Subcutaneous abdominal adipose tissue (tissue), 5 donors: ENCODE data around the gene TFAP2E.
A peak's percentile ranks its signal among the peaks of the same experiment; 100 is the strongest.

Experiments
- H3K27ac ChIP-seq: one replicate; pipeline ENCODE4 v1.7.0; 2013; ENCODE audit warnings: low read depth, mild to moderate bottlenecking, inconsistent platforms, low read length, moderate library complexity
- H3K27me3 ChIP-seq, 5 donors: one replicate each; pipeline ENCODE4 v1.7.0; 2013; ENCODE audit warnings: low read length in 5 of 5, inconsistent platforms in 1 of 5; ENCODE audit not compliant: control insufficient read depth in 5 of 5, insufficient read depth in 4 of 5
- H3K36me3 ChIP-seq, 5 donors: one replicate each; pipeline ENCODE4 v1.7.0; 2013; ENCODE audit warnings: low read length in 5 of 5; ENCODE audit not compliant: control insufficient read depth in 5 of 5, insufficient read depth in 5 of 5
- H3K4me1 ChIP-seq, 5 donors: one replicate each; pipeline ENCODE4 v1.7.0; 2013; ENCODE audit warnings: low read length in 5 of 5, mild to moderate bottlenecking in 3 of 5, moderate library complexity in 1 of 5; ENCODE audit not compliant: control insufficient read depth in 5 of 5, insufficient read depth in 5 of 5
- H3K4me3 ChIP-seq, 5 donors: one replicate each; pipeline ENCODE4 v1.7.0; 2013; ENCODE audit warnings: low read length in 5 of 5, low read depth in 1 of 5
- H3K9ac ChIP-seq, 5 donors: one replicate each; pipeline ENCODE4 v1.7.0; 2013; ENCODE audit warnings: low read length in 5 of 5, mild to moderate bottlenecking in 4 of 5, moderate library complexity in 3 of 5
- H3K9me3 ChIP-seq, 5 donors: one replicate each; pipeline ENCODE4 v1.7.0; 2013; ENCODE audit warnings: low read length in 5 of 5; ENCODE audit not compliant: control insufficient read depth in 5 of 5
- donor health status: healthy.
- donor health status: healthy.
- donor health status: healthy.
- donor health status: healthy.
- donor health status: healthy.

Gene TFAP2E

GRCh38 chr1:35573198-35574124, at the start of gene TFAP2E:
Gene TFAP2E, plus strand, starts transcription at chr1:35573314. Its CDS starts 264 bp downstream, at chr1:35573578.
- Histone ChIP-seq H3K4me3 (peak within 1 kb of the TSS in 4 of 5 donors; percentile 55 to 65 (median 60)), H3K9me3 (no peaks in the 10 kb centered on the region), H3K27ac (no peak within 1 kb of the TSS), H3K36me3 (no peaks in the 10 kb centered on the region), H3K4me1 (peaks cover 0 to 41% (median 31%) of the 10 kb centered on the region in 5 donors), H3K27me3 (peaks cover 11 to 68% (median 26%) of the 10 kb centered on the region in 5 donors), H3K9ac (peak within 1 kb of the TSS in 1 of 5 donors; percentile 43)

- Histone ChIP-seq H3K4me1 (no peaks in the 10 kb centered on the region), H3K4me3 (no peak overlapping the region), H3K27me3 (no peaks in the 10 kb centered on the region), H3K36me3 (no peaks in the 10 kb centered on the region), H3K9ac (no peak overlapping the region), H3K9me3 (no peaks in the 10 kb centered on the region), H3K27ac (no peak overlapping the region)
These were observed 49.0 kb upstream of the TFAP2E start for GRCh38 chr1:35524106-35524505.

GRCh38 chr1:35530168-35530567, 42.9 kb upstream of the TFAP2E start:
- Histone ChIP-seq H3K9me3 (peaks cover 0 to 5% (median 0%) of the 10 kb centered on the region in 5 donors), H3K27ac (no peak overlapping the region), H3K27me3 (no peaks in the 10 kb centered on the region), H3K4me1 (peaks cover 0 to 15% (median 7%) of the 10 kb centered on the region in 5 donors), H3K9ac (no peak overlapping the region), H3K4me3 (no peak overlapping the region), H3K36me3 (peaks cover 0 to 12% (median 9%) of the 10 kb centered on the region in 5 donors)

- Histone ChIP-seq H3K9me3 (peaks cover 0 to 5% (median 0%) of the 10 kb centered on the region in 5 donors), H3K36me3 (peaks cover 0 to 12% (median 9%) of the 10 kb centered on the region in 5 donors), H3K4me3 (no peak overlapping the region), H3K27me3 (no peaks in the 10 kb centered on the region), H3K4me1 (peaks cover 0 to 15% (median 7%) of the 10 kb centered on the region in 5 donors), H3K9ac (no peak overlapping the region), H3K27ac (no peak overlapping the region)
These were observed 42.2 kb upstream of the TFAP2E start for GRCh38 chr1:35530946-35531345.

GRCh38 chr1:35531368-35531767, 41.7 kb upstream of the TFAP2E start:
- H3K4me3 ChIP-seq = no peak overlapping the region
- H3K4me1 ChIP-seq = peaks cover 0 to 15% (median 7%) of the 10 kb centered on the region in 5 donors
- no peaks in the 10 kb centered on the region for H3K27me3 ChIP-seq
- H3K9ac ChIP-seq = no peak overlapping the region
- no peak overlapping the region for H3K27ac ChIP-seq
- peaks cover 0 to 5% (median 0%) of the 10 kb centered on the region in 5 donors for H3K9me3 ChIP-seq
- peaks cover 0 to 12% (median 9%) of the 10 kb centered on the region in 5 donors for H3K36me3 ChIP-seq

GRCh38 chr1:35532497-35533223, 40.5 kb upstream of the TFAP2E start:
- no peak overlapping the region for H3K27ac ChIP-seq

GRCh38 chr1:35533586-35533985, 39.5 kb upstream of the TFAP2E start:
- peaks cover 0 to 12% (median 9%) of the 10 kb centered on the region in 5 donors for H3K36me3 ChIP-seq
- H3K27me3 ChIP-seq = no peaks in the 10 kb centered on the region
- H3K9me3 ChIP-seq = peaks cover 0 to 5% (median 0%) of the 10 kb centered on the region in 5 donors
- H3K27ac ChIP-seq = no peak overlapping the region
- H3K9ac ChIP-seq = no peak overlapping the region
- H3K4me3 ChIP-seq = no peak overlapping the region
- peaks cover 0 to 22% (median 10%) of the 10 kb centered on the region in 5 donors for H3K4me1 ChIP-seq

More at GRCh38 chr1:35532497-35533223, 40.5 kb upstream of the TFAP2E start:
- Histone ChIP-seq H3K9ac (no peak overlapping the region), H3K27me3 (no peaks in the 10 kb centered on the region), H3K9me3 (peaks cover 0 to 5% (median 0%) of the 10 kb centered on the region in 5 donors), H3K4me1 (peaks cover 0 to 15% (median 7%) of the 10 kb centered on the region in 5 donors), H3K36me3 (peaks cover 0 to 12% (median 9%) of the 10 kb centered on the region in 5 donors), H3K4me3 (no peak overlapping the region)

GRCh38 chr1:35535243-35535642, 37.9 kb upstream of the TFAP2E start:
- no peaks in the 10 kb centered on the region for H3K27me3 ChIP-seq

GRCh38 chr1:35536556-35537162, 36.5 kb upstream of the TFAP2E start:
- no peaks in the 10 kb centered on the region for H3K27me3 ChIP-seq
- H3K4me1 ChIP-seq = peaks cover 10 to 40% (median 29%) of the 10 kb centered on the region in 5 donors
- H3K9me3 ChIP-seq = no peaks in the 10 kb centered on the region
- H3K4me3 ChIP-seq = no peak overlapping the region
- H3K9ac ChIP-seq = no peak overlapping the region
- H3K36me3 ChIP-seq = no peaks in the 10 kb centered on the region
- no peak overlapping the region for H3K27ac ChIP-seq

More at GRCh38 chr1:35535243-35535642, 37.9 kb upstream of the TFAP2E start:
- no peak overlapping the region for H3K4me3 ChIP-seq
- H3K9ac ChIP-seq = no peak overlapping the region
- H3K36me3 ChIP-seq = peaks cover 0 to 12% (median 9%) of the 10 kb centered on the region in 5 donors
- peaks cover 7 to 39% (median 25%) of the 10 kb centered on the region in 5 donors for H3K4me1 ChIP-seq
- peaks cover 0 to 5% (median 0%) of the 10 kb centered on the region in 5 donors for H3K9me3 ChIP-seq
- H3K27ac ChIP-seq = no peak overlapping the region
